GM19043 (cell line): Measurements from ENCODE around the gene OR2V2.
"Not testable (repeated sequence)": the region's sequence is repeated elsewhere in the genome, so short reads cannot be mapped to it uniquely, and the experiment has no call there.

Experiments used
- ATAC-seq: cut with Tn5 transposase; IDR thresholded peaks from one replicate; pipeline ENCODE4 v1.9.1; 2021; ENCODE audit warnings: low read depth; ENCODE audit not compliant: unreplicated experiment

The OR2V2 gene, protein sequence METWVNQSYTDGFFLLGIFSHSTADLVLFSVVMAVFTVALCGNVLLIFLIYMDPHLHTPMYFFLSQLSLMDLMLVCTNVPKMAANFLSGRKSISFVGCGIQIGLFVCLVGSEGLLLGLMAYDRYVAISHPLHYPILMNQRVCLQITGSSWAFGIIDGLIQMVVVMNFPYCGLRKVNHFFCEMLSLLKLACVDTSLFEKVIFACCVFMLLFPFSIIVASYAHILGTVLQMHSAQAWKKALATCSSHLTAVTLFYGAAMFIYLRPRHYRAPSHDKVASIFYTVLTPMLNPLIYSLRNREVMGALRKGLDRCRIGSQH

DNA sequence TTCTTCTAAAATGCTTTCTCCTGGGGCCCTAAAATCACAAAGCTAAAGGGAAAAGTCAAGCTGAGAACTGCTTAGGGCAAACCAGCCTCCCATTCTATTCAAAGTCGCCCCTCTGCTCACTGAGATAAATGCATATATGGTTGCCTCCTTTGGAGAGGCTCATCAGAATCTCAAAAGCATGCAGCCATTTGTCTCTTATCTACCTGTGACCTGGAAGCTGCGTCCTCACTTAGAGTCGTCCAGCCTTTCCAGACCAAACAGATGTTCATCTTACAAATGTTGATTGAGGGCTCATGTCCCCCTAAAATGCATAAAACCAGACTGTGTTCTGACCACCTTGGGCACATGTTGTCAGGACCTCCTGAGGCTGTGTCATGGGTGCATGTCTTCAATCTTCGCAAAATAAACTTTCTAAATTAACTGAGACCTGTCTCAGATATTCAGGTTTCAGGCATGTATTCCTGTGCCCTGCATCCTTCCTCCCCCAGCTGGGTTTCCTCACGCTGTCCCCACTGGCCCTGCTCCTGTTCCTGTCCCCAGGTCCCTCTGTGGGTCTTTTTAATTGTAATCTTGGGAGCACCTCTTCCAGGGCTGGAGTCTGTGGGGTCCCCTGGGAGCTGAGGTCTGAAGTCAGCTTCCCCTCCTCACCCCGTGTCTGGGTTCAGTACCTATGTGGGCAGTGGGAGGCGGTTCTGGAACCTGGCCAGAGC is at the start of gene OR2V2:
OR2V2 (plus strand) TSS at position 660 of the 710 bp plus-strand sequence. CDS start 7,357 bp downstream, outside the sequence.
- not testable (repeated sequence) for ATAC-seq

DNA sequence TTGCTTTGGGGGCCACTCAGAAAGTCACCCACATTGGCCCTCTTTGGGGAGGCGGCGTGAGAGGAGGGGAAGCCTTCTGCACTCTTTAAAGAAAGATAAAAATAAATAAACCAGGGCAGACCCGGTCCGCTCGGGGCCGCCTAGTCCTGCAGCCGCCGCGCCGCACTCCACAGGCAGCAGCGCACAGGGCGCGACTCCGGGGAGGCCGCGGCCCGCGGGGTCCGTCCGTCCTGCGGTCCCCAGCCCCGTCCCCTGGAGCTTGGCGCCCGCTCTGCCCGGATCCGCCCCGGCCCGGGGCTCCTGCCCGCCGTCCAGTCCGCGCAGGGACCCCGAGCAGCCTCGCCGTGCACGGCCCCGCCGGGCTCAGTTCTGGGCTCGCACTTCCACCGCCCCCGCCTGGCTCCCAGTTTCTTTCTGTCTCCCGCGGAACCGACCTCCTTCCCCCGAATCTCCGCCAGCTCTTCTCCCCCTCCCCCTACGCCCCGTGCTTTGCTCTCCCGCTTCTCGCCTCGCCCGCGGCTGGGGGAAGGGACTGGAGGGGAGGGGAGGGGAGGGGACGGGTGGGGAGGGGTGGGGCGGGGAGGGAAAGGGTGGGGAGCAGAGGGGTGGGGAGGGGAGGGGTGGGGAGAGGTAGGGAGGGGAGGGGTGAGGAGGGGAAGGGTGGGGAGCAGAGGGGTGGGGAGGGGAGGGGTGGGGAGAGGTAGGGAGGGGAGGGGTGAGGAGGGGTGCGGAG is 49.5 kb upstream of the OR2V2 start:
- not testable (repeated sequence) for ATAC-seq

DNA sequence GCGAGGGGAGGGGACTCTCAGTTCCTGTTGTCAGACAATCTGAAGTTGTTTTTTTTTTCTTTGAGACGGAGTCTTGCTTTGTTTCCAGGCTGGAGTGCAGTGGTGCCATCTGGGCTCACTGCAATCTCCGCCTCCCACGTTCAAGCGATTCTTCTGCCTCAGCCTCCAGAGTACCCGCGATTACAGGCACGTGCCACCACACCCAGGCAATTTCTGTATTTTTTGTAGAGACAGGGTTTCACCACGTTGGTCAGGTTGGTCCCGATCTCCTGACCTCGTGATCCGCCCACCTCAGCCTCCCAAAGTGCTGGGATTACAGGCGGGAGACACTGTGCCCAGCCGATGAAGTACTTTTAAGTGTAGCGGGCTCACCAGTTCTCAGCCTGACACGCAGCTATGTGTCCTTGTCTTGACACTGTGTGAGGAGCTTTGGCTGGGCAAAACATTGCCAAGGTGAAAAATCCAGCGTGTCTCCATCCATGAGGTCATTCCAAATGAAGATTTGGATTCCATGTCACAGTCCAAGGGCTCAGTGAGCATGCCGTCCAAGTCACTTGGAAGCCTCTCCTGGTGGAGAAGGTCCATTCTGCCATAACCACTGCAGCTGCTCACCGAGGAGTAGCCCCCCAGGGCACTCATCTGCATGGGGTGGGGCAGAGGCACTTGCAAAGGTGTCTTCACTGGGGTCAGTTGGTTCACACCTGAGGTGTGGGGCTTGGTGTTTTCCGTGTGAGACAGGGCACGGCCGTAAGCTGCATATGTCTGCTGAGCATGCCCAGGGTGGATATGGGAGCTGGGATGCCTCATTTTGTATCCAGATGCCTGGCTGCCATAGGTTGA is 48.4 kb upstream of the OR2V2 start:
- ATAC-seq: no peak

DNA sequence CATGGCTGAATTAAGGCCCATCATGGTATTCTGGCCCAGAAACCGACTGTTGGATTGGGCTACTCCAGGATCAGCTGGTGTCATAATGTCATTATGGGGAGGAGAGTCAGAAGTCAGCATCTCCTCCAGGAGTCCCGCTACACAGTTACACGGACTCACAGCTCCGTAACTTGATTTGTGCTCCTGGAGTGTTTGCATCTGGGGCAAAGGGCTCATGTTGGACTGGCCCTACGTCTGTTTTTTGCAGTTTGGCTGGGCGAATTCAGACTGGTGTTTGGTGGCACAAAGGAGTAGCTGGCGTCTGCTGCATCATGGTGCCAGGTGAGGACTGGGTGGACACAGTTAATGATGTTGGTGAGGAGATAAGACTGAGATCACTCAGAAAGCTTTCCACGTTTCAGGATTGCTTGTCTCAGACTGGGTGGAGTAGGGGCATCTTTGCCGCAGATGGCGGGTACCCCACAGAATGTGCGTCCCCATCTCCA is 47.7 kb upstream of the OR2V2 start:
- no peak for ATAC-seq

DNA sequence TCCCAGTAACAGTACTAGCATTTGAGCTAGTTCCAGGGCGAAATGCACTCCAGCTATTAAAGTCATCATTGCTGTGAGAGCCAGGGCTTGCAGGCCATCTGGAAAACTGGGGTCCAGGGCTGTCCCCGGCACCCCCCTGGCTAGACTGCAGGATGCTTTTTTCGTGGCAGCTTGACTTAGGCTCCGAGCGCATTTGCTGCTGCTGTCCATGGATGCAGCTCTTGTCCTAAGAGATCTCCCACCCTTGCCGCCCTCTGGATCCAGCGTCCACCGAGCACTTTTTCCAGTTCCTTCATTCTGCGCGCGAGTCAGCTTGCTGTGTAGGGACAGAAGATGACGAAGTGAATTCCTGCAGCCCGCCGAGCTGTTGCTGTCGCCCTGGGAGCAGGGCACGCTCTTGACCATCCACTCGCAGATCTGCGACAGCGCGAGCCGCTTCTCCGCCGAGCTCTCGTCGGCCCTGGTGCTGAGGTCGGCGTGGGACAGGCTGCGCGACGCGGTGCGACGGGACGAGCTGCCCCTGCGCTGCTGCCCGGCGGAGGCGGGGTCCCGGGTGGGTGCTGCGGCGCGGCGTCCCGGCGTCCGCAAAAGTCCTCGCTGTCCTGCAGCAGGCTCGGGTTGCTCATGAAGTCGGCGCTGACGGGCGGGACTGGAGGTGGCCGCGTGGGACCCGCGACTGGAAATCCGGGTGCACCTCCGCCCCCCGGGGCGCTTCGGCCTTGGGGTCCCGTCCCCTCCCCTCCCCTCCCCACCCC is 47.1 kb upstream of the OR2V2 start:
- no peak for ATAC-seq

DNA sequence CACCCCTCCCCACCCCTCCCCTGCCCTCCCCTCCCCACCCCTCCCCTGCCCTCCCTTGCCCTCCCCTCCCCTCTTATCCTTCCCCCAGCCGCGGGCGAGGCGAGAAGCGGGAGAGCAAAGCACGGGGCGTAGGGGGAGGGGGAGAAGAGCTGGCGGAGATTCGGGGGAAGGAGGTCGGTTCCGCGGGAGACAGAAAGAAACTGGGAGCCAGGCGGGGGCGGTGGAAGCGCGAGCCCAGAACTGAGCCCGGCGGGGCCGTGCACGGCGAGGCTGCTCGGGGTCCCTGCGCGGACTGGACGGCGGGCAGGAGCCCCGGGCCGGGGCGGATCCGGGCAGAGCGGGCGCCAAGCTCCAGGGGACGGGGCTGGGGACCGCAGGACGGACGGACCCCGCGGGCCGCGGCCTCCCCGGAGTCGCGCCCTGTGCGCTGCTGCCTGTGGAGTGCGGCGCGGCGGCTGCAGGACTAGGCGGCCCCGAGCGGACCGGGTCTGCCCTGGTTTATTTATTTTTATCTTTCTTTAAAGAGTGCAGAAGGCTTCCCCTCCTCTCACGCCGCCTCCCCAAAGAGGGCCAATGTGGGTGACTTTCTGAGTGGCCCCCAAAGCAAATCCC is 46.2 kb upstream of the OR2V2 start:
- ATAC-seq: not testable (repeated sequence)

DNA sequence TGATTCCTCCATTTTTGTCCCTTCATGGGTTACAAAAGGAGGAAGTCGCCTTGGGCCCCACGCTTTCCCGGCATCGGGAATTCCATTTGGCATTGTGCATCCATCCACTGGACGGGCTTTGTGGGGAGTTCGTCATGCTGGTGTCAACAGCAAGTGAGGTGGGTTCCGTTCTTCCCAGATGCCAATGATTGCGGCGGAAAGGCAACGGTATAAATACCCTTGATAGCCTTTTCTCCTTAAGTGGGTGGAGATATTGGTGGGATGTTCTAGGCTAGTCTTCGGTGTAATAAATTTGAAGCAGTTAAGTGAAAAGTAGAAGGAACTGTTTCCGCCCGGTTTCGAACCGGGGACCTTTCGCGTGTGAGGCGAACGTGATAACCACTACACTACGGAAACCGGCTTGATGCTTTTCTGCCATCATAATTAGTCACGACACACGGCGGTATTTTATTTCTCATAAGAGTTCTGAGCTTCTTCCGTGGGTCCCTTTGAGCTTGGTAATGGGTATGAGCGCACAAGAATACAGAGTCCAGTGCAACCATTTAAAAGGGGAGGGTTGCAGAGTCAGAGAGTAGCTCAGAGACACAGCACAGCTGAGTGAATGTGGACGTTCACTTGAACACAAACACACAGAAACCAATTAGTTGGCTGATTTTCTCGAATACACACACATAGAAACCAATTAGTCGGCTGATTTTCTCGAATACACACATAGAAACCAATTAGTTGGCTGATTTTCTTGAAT is 45.3 kb upstream of the OR2V2 start:
- not testable (repeated sequence) for ATAC-seq

DNA sequence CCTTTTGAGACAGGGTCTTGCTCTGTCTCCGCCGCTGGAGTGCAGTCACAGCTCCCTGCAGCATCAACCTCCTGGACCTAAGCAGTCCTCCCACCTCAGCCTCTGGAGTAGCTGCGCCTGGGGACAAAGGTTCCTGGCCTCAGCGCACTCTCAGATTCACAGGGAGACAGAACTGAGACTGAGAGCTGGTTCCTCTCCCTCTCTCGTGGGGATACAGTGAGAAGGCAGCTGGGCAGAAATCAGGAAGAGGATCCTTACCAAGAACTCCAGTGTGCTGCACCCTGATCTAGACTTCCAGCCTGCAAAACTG is 43.2 kb upstream of the OR2V2 start:
- ATAC-seq: not testable (repeated sequence)

DNA sequence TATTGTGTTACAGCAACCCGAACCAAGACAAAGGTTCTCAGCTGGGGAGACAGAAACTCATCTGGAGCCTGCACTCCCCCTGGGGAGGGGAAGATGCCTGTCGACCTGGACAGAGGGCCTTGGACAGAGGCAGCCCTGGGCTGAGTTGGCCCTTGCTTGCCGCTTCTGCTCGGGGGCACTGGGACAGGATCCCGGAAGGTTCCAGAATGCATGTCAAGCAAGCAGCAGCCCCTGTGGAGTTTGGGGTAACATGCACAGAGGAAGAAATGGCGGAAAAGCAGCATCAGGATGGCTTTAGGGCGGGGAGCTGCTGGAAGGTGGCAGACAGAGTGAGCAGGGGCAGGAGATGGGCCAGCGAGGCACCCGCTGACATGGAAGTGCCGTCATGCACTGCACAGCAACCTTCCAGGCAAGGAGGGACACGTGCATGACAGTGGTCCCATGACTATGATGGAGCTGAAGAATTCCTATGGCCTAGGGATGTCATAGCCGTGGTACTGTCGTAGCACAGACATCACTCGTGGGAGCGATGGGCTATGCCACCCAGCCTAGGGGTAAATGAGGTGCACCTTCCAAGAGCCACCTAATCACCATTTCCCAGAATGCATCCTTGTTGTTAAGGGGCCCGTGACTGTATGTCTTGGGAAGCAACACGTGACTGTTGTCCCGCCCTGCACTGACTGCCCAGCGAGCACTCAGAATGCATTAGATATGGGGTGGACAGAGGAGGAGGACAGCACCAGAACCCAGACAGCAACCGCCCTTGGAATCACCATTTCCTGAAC is 42.6 kb upstream of the OR2V2 start:
- ATAC-seq: not testable (repeated sequence)

DNA sequence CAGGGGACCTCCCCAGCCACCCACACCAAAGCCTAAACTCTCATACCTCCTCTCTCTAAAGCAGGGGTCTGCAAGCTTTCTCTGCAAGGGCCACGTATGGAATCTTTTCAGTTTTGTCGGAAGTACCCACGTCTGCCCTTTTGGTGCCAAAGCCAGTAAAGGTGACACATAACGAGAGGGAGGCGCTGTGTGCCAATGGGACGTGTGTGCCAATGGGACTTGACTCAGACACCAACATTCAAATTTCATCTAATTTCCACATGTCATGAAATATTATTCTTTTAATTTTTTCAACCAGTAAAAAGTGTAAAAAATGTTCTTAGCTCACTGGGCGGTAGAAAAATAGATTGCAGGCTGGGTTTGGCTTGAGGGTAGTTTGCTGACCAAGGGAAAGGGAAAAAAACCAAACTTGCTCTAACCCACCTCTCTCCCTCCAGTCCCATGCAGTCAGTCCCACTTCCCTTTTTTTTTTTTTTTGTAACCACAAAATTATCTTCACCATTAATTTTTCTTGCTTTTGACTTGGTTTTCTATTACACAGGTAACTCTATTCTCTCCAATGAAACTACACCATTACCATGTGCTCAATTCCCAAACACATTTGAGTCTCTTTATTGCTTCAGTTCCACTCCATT is 41.9 kb upstream of the OR2V2 start:
- no peak for ATAC-seq

DNA sequence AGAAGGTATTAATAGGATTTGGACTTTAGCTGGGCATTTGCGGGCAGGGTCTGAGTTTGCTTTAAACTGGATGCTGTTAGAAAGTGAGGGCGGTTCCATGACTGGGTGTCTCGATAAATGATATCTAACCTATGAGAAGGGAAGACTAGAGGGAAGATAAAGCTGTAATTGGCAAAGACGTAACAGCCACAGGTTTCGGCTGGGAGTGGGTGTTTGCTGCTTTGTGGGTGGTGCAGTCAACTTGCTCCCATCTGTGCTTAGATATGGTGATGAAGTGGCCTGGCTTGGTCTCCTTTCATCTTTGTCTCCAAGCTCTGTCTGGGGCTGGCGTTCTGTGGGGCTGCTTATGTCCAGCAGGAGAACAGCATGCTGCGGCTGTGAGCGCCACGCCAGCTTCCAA is 39.7 kb upstream of the OR2V2 start:
- no peak for ATAC-seq

DNA sequence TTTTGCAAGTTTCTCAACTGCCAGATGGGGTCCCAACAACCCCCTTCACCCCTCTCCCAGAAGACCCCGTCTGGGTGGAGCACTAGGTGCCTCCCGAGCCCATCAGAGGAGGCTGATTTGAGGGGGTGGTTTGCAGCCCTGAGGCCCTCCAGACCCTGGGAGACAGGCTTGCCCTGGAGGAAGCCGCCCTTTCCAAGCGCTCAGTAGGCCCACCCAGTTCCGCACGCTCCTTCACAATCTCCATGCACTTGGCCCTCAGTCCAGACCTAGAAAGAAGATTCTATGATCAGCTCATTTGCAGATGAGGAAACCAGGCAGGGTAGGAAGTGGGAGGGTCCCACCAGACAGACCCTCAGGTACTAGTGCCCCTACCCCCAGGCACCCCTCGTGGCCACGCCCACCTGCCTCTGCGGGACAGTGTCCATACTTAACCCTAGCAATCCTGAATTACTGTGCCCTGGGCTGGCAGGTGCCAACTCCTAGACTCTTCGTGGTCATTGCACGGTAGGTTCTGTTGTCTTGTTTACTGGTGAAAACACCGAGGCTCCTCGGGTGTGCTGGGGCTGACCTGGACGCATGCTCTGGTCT is 38.7 kb upstream of the OR2V2 start:
- no peak for ATAC-seq

DNA sequence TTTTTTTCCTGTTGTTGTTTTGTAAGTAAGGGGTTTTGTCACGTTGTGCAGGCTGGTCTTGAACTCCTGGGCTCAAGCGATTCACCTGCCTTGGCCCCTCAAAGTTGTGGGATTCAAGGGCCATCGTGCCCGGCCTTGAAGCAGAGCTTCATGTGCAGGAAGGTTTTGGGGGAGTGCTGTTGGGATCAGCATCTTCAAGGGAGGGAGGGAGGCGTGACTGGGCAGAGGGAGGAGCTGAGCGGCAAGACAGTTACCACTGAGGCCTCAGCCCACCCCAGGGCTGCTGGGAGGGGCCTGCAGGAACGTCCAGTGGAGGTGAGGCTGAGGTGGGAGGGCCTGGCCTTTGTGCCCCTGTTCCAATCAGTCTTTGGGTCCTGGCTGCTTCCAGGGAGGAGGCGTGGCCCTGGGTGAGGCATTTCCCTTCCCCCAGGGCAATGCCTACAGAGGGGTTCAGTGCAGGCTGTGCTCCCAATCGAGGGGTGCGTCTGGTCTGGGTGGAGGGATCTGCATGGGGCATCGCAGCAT is 37.8 kb upstream of the OR2V2 start:
- ATAC-seq: no peak

DNA sequence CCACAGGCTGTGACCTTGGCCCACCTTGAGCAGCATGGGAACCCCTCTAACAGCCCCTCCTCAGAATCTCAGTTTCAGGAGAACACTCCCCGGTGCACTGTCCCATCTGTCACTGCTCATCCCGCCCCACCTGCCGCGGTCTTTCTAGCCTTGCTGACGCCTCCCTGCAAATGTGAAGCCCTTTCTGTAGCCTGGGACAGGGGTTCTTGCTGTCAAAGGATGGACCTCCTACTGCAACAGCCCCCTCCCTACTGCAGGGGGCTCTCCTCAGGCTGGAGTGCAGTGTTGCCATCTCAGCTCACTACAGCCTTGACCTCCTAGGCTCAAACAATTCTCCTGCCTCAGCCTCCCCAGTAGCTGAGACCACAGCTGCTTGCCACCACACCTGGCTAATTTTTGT is 36.4 kb upstream of the OR2V2 start:
- ATAC-seq: no peak

DNA sequence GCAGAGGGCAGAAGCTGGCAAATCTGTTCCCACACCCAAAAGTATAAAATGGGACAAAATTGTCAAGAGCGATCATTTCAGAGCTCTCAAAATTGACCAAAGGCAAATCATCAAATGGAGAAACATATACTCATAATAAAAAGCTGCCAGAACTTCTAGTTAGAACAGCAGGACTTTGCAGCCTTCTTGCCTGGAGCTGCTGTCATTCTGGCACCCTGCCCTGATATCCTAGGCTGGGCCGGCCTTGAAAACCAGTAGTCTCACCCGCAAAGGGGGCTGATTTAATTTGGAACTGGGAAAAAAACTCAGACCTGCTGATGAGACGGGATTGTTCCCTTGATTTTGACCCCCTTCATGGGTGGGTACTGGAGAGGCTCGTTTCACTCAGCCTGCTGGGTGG is 34.9 kb upstream of the OR2V2 start:
- ATAC-seq: no peak

DNA sequence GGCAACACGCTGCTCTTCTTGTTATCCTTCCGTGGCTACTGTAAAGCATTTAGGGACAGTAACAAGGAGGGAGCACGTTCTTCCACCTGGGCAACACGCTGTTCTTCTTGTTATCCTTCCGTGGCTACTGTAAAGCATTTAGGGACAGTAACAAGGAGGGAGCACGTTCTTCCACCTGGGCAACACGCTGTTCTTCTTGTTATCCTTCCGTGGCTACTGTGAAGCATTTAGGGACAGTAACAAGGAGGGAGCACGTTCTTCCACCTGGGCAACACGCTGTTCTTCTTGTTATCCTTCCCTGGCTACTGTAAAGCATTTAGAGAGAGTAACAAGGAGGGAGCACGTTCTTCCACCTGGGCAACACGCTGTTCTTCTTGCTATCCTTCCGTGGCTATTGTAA is 33.8 kb upstream of the OR2V2 start:
- ATAC-seq: not testable (repeated sequence)

DNA sequence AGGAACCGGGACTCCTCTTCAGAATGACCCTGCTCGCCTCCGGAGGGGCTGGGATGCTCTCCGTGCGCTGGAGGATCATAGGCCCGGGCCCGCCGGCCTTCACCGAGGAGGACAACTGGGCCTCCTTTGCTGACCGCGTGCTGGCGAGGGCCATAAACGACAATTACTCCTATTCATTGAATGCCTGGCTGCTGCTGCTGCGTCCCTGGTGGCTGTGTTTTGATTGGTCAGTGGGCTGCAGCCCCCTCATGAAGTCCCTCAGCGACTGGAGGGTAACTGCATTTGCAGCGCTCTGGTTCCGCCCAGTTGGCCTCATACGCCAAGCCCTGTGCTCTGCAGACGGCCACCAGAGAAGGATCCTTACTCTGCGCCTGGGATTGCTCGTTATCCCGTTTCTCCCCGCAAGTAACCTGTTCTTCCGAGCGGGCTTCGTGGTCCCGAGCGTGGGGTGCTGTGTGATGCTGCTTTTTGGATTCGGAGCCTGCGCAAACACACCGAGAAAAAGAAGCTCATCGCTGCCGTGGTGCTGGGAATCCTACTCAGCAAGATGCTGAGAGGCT is 33.0 kb upstream of the OR2V2 start:
- no peak for ATAC-seq
